Inflammatory macrophage treated with lipopolysaccharide for 1 hour (primary cell): Measurements from ENCODE around the gene LPP.

Source experiments
- DNase-seq, 2 donors: peaks; one replicate each; pipeline ENCODE4 v3.0.0-alpha.2; 2020 to 2022

LPP gene

GRCh38 chr3:188171682-188172467, 17.9 kb downstream of the LPP start:
- DNase-seq = no peak

GRCh38 chr3:188174317-188175044, 20.5 kb downstream of the LPP start:
- DNase-seq = no peak

- DNase-seq = no peak
These were observed 22.5 kb downstream of the LPP start for GRCh38 chr3:188176476-188176875.

GRCh38 chr3:188176884-188177283, 22.9 kb downstream of the LPP start:
- no peak for DNase-seq

GRCh38 chr3:188177721-188178120, 23.8 kb downstream of the LPP start:
- DNase-seq = no peak

GRCh38 chr3:188178293-188178936, 24.5 kb downstream of the LPP start:
- no peak for DNase-seq

- DNase-seq = no peak
These were observed 25.3 kb downstream of the LPP start for GRCh38 chr3:188179006-188179966.

DNA sequence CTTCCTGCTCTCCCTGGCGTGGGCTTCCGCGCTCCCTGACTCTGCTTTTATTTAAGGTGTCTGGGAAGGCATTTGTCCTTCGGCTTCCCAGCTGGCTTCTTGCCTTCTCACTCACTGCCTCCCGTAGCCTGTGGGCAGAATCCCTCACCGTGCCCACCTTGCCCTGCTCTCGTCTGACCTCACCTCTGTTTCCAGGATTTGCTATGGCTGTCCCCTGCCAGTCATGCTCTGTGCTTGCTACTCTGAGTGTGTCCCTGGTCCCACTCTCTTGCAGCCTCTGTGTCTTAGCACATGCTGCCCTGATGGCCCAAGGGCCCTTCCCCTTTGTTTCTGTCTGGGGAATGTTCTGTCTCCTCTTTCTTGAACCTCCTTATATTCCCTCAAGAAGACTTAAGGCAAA, 26.2 kb downstream of the LPP start:
- no peak for DNase-seq

DNA sequence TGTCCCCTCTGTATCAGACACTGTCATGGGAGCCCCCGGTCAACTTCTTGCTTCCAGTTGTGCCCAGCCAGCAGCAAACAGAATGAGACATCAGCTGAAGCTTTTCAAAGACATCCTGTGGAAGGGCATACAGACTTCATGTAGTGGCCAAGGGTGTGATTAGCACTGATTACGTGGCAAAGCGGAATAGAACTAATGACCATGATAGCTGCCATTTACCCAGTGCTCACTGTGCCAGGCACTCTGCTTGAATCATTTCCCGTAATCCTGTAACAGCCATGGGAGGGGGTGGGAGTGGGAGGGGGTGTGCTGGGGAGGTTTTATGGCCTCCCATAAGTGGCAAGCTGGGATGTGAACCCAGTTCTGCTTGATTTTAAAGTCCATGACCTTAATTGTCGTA, 29.5 kb downstream of the LPP start:
- no peak for DNase-seq

DNA sequence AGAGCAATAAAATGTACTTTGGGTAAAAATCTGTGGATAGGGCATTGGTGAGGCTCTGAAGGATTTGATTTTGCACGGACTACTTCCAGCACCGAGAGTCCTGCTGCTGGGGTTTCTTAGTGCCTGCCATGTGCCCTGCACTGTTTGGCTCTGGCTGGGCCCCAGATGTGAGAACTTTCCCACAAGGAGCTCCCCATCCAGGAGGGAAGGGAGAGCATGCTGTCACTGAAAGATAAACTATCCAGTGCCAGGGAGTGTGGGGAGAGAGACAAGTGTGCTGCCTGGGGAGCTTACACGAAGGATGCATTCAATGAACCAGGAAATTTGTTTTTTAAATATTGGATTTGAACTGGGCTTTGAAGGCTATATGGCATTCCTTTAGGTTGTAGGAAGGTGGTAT, 30.2 kb downstream of the LPP start:
- DNase-seq = no peak

- DNase-seq = no peak
These were observed 30.7 kb downstream of the LPP start for GRCh38 chr3:188184649-188185048.

GRCh38 chr3:188185717-188186251, 31.8 kb downstream of the LPP start:
- DNase-seq = no peak

GRCh38 chr3:188187053-188187452, 33.1 kb downstream of the LPP start:
- DNase-seq = peak; percentile 79 to 82

- no peak for DNase-seq
These were observed 35.0 kb downstream of the LPP start for GRCh38 chr3:188188911-188189310.

DNA sequence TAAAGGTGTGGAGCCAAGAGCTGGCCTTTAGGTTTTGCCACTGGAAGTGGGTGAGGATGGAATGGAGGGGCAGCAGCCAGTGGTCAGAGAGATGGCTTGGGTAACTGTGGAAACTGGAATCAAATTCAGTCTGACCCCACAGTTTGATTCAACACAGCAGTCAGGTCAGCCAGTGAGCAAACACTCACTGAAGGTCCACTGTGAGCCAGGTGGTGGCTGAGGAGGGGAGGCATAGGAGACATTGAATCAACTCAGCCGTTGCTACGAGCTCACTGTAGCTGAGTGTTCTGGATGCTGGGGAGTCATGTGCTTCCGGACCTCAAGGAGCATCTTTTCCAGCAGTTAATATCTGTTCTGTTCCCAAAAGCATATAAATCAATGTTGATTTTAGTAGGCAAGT, 37.5 kb downstream of the LPP start:
- no peak for DNase-seq

DNA sequence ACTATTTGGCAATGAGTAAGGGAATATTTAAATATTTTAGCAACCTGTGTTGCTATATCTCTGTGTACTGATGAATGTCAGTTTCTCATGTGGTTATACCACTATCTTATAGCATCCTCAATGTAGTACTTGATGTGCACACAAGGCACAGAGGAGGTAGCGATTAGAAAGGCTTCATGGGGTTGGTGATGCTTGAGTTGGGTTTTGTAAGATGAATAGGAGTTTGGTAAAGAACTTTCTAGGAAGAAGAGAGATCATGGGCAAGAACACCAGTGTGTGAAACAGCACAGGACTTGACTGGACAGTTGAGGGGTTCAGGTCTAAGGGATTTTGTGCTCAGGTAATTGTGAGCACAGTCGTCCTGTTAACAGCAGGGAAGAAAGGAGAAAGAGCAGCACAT, 38.1 kb downstream of the LPP start:
- no peak for DNase-seq

GRCh38 chr3:188194332-188194731, 40.4 kb downstream of the LPP start:
- DNase-seq = peak in 1 of 2 donors; percentile 40

DNA sequence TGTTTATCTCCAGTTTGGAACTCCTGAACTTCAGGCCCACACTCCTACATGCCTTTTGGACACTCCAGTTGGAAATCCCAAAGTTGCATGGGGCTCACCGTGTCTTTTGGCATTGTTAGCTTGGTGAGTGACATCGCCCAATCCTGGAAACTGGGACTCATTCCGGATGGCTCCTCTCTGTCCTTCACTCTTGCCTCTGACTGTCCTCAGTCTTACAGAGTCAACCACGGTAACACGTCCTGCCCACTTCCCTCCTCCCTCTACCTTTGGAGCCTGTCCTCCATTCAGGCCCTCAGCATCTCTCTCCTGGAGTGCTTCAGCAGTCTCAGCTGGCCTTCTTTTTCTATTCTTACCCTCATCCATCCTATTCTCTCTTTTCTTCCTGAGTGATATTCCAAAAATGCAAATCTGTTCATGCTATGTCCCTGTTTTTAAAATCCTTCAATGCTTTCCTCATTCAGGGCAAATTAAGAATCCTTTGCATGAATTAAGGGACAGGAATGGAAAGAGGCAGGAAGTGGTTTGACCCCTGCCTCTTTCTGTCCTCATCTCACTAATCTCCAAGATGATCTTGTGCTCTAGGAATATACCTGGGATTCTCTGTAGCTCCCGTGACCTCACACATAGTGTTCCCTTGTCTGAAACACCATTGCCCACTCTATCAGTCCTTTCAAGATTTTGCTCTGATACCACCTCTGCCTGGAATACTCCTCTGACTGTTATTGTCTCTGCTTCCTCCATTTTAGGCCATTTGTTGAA, 42.5 kb downstream of the LPP start:
- DNase-seq = no peak

DNA sequence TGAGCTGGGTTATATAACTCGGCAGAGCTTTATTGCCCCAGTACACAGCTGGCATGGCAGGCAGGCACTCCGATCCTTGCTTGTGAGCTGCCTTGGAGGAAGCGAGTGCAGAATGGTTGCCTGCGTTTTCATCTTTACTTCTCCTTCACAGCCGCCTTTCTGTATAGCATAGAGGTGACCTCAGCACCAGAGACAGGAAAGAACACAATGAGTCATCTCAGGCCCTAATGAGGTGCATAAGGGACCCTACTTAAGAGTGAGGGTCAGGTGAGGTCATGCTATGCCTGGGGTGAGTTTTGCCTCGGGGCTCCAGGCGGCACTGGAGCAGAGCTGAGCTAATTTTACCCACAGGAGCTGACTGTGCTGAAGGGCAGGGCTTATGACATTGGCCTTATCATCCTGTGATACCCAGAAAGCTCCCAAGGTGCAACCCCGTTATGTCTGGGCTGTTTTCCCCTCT, 43.5 kb downstream of the LPP start:
- peak; percentile 41 to 69 for DNase-seq

DNA sequence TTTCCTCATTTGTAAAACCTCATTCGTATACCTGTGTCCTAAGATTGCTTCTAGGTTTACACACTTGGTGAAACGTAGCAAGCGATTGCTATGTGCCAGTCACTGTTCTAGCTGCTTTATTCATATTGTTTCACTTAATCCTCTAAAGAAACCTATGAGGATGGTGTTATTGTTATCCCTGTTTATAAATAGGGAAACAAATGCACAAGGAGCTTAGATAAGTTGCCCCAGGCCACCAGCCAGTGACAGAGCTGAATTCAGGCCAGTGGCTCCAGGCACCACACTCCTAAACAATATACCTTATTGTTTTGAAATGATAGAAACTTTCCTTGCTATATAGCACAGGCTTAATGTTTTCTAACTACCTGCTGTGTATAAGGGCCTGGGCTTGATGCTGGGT, 44.0 kb downstream of the LPP start:
- DNase-seq = no peak

GRCh38 chr3:188198760-188199327, 44.9 kb downstream of the LPP start:
- no peak for DNase-seq
